Activated CD4-positive, CD25-positive, alpha-beta regulatory T cell (primary cell): ENCODE data around the gene BEST1.

Source experiments
- DNase-seq, 4 experiments: peaks; one replicate each; lab custom pipeline; 2025; lab: John Stamatoyannopoulos, UW

The BEST1 gene

DNA sequence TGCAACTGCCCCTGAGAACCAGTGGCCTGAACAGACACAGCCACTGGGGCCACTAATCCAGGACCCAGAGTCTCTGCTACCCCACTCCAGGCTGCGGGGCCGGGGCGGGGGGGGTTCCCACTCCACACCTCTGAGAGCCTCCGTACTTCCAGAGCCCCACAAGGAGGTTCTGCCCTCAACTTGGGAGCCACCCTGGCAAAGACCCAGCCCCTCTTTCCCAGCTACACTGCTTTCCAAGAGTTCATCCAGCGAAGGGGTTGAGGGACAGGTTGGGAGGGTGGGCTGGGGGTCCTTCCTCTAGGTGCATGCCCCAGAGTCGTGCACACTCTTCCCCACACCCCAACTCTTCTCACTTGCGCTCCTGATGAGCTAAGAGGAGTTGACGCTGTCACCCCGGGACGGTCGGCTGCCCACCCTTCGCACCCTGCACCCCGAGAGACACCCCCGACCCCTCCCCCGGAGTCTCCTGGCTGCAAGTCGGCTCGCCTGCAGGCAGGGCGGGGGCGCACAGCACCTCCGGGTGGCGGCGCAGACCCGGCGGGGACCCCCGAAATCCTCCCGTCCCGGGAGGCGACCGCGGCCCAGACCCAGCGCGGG, 33.3 kb upstream of the BEST1 start:
- DNase-seq, result no peak

DNA sequence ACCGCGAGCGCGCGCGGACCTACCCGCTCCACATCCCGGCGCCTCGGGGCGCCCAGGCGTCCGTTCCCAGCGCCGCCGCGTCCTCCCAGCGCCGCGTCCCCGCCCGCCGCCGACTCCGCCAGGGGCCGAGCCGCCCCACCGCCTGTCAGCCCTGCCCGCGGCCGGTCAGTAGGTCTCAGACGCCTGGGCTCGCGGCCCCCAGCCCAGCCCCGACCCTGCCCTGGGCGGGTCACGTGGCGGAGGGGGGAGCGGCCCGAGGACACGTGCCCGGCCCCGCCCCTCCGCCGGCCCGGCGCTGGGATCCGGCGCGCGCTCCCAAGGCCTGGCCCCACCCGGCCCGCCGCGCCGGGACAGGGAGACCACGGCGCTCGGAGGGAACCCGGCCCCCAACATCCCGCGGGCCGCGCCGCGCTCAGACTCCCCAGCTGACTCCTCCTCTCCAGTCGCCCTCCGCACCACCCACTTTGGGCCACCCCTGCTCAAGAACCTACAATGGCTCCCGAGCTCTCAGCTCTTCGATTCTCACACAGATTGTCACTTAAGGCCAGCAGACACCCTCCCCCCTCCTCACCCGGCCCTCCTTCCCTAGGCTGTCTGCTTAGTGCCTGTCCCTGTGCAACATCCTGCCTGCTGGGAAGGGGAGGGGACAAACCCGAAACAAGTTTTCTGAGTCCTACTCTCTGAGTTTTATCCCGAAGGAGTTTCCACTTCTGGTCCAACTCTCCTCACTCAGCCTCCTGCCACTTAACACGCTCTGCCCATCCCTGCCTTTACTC, 32.6 kb upstream of the BEST1 start, which contains the start of gene RAB3IL1:
Gene RAB3IL1 (minus strand): TSS at position 233 of the 776 bp plus-strand sequence. CDS start 199 bp downstream, at position 34.
- no peak for DNase-seq

DNA sequence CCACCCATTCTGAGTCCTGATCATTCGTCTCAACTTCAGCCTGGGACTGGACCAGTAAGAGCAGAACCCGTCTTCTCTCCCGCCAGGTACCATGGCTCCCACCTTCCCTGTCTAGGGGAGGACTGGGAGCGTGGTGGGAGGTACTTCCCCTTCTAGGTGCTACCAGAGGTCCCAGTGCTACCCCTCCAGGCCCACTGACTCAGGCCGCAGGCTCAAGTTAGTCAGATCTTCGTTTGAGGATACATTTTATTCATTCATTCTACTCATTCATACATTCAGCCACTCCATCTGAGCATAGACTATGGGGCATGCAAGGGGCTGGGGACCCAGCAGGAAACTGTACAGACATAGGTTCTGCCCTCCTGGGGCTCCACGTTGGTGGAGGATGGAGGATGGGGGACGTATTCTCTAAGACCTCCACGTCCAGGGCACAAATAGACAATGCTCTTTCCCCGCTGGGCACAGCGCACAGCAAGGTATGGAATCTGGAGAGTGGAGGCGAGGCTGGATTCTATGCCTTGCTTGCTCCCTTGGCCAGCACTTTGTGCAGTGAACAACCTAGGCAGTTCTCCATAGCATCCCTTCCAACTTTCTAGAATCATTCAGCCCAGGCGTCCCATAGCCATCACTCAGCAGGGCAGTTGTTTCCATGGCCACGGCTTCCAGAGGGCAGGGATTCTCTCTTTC, 31.8 kb upstream of the BEST1 start:
- no peak for DNase-seq

DNA sequence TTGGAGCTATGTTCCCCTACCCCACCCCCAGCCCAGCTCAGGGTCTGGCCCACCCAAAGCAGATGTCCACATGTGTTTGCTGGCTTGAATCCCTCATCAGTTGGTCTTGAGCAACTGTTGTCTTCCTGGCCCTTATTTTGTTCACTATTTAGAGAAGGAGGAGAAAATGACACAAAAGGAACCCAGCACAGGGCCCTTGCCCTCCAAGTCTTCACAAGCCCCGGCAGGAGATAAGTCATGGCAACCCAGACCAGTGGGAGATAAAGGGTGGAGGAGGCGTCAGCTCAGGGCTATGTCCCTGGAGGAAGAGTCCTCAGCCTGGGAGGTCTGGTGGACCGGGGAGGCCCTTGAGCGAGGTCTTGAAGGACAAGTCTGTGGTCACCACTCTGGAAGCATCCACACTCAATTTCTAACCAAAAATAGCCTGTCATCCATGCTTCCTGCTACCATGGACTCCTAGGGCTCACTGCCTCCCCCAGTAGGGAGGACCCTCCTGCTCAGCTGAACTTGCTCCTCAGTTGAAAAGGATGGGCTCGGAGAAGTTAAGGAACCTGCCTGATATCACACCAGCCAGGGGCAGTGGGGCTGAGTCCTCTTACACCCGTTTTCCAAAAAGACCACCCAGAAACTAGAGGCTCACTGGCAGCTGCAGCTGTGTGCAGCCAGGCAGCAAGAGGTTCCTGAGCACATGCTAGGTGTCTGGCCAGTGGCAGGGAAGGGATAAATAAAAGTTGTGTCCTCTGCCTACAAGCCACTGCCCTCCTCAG, 31.0 kb upstream of the BEST1 start:
- no peak for DNase-seq

DNA sequence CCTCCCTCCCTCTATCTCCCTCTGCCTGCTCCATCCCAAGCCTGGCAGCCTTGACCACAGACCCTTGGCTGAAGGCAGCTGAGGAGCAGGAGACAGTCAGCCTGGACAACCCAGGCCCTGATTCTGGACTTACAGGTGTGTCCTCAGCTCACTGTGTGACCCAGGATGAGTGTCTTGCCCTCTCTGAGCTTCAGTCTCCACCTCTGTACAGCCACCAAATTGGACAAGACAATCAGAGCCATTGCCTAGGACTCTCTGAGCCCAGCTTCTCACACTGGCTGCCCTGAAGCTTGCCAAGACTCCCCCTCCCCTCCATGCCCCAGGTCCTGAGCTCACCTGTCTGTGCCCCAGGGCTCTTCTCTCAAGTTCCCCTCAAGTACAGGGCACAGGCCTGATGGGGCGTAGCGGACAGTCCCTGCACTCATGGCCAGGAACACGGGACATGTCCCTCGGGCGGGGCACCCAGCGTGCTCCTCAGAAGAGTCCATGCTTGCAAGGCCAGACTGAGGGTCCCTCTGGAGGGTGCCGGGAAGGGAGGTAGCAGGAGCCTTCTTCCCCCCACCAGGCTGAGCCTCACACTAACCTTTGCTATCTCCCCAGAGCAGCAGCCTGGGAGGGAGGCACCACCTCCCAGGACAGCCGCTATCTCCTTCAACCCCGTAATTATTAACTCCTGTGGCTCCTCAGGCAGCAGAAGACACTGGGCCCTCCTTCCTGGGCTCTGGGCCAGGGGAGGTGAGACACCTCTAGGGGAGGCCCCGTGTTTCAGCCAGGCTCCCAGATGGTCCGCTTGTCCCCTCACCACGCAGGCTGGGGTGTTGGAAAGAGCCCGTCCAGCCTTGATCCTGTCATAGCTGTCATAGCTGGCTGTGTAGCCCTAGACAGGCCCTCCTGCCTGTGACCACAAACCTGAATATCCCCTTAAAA, 30.2 kb upstream of the BEST1 start:
- no peak for DNase-seq

DNA sequence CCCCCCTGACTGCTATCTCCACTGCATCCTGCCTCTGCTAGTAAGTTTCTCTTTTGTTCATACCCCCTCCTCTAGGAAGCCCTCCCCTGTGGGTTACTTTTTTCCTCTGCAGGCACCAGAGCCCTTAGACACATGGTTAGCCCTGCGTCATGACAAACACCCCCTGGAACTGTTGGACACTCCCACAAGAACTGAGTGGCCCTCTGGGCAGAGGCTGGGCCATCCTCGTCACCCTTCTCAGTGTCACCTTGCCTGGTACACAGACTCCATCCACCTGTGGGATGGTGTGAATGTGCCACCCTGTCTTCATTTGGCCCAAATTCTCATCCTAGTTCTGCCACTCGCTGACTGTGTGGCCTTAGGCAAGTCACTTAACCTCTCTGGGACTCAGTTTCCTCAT, 28.7 kb upstream of the BEST1 start:
- DNase-seq, result no peak

DNA sequence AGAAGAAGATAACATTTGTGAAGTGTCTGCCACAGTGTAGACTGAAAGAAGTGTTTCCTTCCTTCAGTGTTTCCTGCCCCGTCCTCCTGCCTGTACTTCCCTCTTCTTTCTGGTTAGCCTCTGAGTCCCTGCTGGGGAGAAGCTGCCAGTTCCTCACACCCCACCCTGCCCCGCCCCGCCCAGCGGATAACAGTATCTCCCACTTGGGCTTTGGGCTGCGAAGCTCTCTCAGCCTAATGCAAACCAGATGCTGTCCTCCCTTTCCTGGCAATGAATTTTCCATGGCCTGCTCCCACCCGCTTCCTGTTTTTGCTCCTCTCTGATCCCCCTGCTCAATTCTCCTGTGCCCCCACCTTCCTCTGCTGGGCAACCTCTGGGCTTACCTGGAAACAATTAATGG, 27.6 kb upstream of the BEST1 start:
- DNase-seq, result no peak

DNA sequence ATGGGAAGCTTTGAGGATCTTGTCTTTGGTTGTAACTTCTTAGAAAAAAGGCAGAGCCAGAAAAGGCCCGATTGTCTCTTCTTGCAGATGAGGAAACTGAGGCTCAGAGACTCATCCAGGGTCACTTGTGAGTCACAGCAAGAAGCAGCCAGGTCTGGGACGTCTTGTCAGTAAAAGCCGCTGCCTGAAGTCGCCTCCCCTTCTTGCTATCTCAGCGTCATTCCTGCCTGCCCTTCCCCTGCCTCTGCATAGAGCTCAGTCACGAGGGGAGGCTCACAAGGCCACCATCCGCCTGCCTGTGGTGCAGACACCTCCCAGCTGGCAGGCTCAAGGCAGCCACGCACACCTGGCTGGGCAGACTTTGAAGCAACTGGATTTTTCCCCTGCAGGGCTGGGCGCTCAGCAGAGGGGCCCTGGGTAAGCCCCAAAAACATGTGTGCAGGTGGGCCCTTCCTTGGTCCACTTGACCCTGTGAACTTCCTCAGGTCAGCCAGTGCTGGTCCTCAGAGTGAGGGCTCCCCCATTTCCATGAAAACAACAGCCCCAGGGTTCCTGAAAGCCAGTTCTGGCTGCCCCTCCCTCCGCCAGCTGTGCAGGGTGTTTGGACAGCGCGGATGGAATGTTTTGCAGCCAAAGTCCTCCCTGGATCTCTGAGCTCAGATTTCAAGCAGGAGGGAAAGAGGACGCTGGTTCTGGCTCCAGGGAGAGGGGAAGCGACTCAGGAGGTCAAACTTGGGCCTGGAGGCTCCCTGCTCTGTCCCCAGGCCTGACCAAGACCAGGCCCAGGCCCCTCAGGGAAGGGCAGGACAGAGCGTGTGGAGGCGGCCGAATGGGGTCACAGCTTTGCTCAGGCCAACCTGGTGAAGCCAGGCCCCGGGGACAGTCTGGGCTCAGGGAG, 26.7 kb upstream of the BEST1 start:
- DNase-seq, result no peak

DNA sequence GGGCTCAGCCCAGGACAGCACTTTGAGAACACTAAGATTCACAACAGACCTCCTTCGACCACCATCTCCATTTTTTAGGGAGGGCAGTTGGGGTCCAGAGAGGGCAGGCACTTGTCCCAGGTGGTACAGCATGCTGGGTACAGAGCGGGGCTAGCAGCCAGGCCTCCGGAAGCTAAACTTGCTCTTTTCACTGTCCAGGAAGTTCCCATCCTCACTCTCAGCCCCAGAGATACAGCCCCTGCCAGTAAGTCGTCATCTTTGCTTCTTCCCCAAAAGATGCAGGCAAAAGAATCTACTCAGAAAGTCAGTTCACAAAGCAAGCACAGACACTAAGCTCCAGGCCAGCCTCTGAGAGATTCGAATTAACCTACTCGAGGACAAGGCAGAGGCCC, 26.1 kb upstream of the BEST1 start:
- no peak for DNase-seq

DNA sequence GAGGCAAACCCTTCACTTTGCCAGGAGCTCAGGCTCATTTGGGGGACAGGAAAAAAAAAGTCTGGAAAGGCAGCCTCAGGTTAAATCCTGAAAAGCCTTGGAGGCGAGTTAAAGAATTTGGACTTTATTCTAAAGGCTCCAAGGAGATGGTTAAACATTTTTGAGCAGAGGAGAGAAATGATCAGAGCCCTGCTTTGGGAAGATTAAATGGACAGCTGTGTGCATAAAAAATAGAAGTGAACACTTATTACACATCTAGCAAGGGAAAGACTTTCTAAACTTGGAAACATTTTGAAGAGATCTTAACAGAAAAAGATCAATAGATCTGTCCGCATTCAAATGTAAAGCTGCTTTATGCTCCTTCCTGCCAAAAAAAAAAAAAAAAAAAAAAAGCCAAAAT, 24.4 kb upstream of the BEST1 start:
- DNase-seq, result no peak

DNA sequence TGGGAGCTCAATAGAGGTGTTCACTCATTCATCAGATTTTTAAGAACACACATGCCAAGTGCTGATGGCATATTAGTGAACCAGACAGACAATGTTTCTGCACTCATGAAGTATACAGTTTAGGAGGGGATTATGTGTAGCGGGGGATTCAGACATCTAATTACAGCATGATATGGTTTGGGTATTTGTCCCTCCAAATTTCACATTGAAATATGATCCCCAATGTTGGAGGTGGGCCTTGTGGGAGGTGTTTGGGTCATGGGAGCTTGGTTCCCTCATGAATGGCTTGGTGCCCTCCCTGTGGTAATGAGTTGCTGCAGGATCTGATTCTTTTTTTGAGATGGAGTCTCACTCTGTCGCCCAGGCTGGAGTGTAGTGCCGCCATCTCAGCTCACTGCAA, 23.9 kb upstream of the BEST1 start:
- DNase-seq, result no peak

DNA sequence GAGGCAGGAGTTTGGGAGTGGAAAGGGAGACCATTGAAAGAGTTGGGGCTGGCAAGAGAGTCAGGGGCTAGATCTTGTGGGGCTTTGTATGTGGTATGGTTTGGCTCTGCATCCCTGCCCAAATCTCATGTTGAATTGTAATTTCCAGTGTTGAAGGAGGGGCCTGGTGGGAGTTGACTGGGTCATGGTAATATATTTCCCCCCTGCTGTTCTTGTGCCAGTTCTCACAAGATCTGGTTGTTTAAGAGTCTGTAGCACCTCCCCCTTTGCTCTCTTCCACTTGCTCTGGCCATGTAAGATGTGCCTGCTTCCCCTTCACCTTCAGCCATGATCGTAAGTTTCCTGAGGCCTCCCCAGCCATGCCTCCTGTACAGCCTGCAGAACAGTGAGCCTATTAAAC, 22.6 kb upstream of the BEST1 start:
- DNase-seq, result no peak

DNA sequence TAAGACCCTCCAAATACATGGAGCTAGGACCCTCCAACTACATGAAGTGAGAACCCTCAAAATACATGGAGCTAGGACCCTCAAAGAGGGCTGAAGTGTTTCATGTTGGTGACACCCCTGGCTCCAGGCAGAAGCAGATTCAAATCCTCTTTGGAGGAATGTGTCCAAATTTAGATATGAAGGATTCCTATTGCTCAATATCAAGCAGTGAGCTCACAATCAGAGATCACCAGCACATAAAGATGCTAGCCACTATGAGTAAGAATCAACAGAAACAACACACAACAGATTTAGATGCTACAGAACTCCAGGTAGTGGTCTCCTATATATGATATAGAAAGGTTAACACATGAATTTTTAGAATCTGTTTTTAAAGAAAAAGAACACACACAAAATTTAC, 21.5 kb upstream of the BEST1 start:
- DNase-seq, result no peak

DNA sequence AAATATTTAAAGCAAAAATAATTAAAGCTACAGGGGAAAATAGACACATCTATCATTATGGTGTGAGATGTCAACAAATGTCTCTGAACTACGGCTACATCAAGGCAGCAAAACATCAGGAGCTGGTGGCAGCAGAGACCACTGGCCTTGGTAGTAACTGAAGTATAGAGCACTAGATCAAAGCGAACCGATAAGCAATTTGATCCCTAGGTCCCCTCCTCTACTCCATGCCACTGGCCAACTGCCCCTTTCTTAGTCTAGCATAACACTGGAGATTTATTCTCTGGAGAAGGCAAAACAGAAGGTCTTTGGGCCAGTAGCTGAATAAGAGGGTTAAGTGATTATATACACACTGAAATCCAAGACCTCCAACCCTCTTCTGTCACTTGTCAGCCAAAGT, 19.2 kb upstream of the BEST1 start:
- no peak for DNase-seq

DNA sequence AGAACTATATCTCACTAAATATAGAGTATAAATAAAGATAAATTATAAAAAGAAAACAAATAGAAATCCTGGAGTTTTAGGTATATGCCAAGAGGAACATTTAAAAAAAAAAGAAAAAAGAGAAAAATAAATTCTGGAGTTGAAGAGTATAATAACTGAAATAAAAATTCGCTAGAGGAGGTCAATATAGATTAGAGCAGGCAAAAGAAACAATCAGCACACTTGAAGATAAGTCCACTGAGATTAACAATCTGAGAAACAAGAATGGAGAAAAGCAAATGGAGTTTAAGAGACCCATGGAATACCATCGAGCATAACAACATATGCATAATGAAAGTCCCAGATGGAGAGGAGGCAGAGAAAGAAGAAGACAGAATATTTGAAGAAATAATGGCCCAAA, 14.3 kb upstream of the BEST1 start:
- no peak for DNase-seq

DNA sequence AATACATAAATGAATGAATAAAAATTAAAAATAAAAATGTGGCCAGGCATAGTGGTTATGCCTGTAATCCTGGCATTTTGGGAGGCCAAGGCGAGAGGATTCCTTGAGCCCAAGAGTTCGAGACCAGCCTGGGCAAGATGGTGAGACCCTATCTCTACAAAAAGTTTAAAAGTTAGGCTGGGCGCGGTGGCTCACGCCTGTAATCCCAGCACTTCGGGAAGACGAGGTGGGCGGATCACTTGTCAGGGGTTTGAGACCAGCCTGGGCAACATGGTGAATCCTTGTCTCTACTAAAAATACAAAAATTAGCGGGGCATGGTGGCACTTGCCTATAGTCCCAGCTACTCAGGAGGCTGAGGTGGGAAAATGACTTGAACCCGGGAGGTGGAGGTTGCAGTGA, 9.7 kb upstream of the BEST1 start:
- DNase-seq, result no peak

DNA sequence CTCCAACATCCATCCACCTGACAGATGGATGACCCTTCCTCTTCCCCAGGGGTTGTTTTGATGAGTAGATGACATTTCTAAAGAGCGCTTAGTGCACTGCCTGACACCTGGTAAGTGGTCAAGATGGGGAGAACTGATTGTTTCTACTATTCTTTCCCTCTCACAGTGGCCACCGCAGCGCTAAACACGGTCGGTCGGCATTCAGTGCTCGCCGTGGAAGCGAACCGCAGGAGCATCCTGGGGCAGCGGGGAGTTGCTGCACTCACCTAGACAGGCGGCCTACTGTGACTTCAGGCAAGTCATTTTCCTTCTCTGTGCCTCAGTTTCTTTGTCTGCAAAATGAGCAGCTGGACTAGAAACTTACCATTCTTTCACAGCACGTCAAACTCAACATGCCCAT, 5.0 kb upstream of the BEST1 start:
- no peak for DNase-seq

DNA sequence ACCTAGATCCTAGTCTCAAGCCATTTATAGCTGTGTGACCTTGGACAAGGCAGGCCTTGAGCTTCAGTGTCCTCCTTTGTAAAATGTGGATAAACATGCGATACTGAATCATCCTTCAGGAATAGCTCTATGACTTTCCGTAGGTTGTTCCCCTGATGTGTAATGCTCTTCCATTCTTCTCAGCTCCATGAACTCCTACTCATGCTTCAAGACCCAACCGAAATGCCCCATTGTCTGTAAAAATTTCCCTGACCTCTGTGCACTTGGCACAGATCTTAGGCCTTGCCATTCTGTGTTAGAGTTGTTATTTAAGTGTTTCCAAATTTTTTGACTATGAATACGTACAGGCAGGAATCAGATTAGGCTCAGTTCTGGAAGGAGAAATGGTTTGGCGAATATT, 3.3 kb upstream of the BEST1 start:
- no peak for DNase-seq

DNA sequence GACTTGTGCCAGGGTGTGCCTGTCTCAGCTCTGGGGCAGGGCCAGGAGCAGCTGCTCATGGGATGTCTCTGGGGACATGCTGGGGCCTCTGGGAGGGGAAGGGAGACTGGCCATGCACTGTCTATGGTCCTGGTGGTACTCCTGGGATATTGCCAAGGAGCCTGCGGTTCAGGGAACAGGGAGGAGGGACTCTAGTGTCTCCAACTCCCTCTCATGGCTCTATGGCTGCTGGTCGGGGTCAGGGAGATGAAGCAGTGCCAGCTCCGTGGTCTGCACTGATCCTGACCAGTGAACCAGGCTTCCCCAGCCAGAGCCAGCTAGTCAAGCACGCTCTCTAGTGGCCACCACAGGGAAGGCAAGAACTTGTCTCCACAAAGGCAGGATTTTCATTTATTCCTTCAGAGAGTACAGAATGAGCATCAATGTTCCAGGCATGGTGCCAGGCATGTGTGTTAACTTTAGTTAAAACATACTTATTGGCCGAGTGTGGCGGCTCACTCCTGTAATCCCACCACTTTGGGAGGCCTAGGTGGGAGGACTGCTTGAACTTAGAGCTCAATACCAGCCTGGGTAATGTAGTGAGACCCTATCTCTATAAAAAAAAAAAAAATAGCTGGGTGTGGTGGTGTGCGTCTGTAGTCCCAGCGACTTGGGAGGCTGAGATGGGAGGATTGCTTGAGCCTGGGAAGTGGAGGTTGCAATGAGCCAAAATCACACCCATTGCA, 2.5 kb upstream of the BEST1 start:
- peak; percentile 17 to 42 (median 34) for DNase-seq

DNA sequence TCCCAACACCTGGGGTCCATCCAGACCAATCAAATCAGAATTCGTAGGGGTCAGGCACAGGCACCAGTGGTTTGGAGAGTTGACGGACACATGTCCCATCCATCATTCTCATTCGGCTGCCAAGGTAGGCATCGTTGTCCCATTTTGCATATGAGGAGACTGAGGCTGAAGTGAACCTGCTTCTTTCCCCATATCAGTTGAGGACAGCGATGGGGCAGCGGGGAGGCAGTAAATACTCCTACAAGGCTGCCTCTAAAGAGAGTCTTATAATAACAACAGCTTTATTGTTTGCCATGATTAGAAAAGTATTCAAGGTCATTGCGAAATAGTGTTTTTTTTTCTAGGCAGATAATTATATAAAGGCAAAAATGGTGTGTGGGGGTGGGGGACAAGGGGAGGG, 1.6 kb upstream of the BEST1 start:
- no peak for DNase-seq
